Stimulated activated CD4-positive, alpha-beta T cell treated with anti-CD3 and anti-CD28 coated beads, TNF-alpha, amount 100 ng/mL, for 24 hours (primary cell): ENCODE measurements around the gene RRAGD.
A peak's percentile ranks its signal among the peaks of the same experiment; 100 is the strongest.

ENCODE experiments used
- DNase-seq, 3 experiments: peaks; one replicate each; pipeline ENCODE4 v3.0.0-alpha.2; 2020; ENCODE audit warnings: low read depth in 3 of 3

RRAGD gene

DNA sequence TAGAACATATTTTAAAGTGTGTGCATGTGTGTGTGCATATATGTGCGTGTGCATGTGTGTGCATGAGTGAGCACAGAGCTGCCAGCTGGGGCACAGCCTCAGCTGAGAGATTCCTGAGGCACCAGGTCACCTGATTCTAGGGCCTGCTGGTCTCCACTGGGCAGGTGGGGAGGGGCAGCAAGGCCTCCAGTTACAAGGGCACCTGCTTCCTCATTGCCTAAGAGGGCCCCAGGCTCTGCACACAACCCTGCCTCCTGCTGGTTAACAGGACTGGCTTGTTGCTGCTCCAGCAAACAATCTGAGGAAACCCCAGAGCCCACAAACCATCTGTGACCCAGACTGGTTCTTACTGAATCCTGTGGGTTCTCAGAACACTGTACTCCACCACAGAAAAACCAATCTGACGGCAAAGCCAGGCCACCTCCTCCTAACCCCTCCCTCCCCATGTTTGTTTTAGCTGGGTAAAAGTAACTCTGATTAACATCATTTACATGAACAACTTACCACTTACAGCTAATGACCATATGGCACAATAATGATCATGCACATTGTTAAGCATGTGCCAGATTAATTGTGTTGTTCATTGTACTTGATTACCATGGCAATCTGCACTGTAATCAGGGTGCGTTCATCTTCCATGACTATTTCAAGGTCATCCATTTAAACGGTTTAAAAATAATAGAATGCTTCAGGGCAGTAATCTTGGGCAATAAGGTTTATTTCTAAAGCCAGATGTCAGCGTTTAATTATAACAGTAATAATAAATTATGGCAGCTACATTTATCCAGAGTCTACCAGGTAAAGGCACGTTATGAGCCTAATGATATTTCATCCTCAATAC, 36.4 kb downstream of the RRAGD start:
- DNase-seq, result peak in 1 of 3 experiments; percentile 20

GRCh38 chr6:89372506-89372901, 39.6 kb downstream of the RRAGD start:
- no peak for DNase-seq

GRCh38 chr6:89371849-89372505, 40.1 kb downstream of the RRAGD start:
- DNase-seq, result peak; percentile 54 to 71 (median 69)

DNA sequence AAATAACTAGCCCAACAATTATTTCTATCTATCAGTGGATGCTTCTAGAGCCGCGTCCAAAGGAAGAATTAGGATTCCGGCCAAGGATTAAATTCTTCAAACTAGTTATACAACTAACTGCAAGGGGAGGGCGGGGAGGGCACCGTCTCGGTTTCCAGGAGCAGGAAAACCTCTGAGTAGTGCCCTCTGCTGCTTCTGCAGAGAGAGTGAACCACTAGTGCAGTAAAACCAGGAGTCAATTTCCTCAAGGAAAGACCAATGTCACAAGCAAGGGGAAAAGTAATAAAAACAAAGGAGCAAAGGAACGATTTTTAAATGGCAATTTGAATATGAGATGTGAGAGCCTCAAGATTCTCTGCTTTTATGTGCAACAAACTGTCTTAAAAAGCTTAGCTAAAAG, 43.1 kb downstream of the RRAGD start:
- no peak for DNase-seq

DNA sequence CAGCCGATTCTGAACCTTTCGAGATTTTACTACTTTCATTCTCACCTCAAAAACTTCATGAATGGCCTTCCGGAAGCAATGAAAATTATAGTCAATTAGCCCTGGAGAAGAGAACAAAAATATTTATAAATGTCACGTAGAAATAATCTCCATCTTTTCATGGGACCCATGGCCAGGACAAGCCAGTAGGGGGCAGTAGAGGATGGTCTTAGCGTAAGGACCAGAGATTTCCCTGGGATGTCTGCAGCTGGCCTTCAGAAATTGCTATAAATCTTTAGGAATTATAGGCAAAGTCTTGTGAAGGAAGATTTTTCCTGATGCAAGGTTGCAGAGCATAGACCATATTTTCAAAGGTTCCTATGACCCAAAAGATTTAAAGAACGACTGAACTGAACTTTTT, 44.0 kb downstream of the RRAGD start:
- DNase-seq, result peak in 2 of 3 experiments; percentile 50 to 59

DNA sequence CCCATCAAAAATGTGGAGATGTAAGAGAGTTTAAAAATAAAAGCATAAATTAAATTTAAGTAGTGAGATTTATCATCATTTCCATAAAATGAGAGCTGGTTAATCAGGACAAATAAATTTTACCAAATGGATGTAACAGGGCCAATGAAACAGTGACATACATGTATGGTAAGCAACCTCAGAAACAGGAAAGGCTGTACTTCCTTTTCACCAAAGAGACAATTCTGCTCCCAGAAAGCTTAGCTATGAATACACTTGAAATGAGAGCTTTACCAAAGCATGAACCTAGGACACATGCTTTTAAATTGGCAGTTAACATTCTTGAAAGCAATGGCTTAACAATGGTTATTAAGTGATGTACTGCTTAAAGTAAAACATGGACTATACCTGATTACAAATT, 47.5 kb downstream of the RRAGD start:
- no peak for DNase-seq

DNA sequence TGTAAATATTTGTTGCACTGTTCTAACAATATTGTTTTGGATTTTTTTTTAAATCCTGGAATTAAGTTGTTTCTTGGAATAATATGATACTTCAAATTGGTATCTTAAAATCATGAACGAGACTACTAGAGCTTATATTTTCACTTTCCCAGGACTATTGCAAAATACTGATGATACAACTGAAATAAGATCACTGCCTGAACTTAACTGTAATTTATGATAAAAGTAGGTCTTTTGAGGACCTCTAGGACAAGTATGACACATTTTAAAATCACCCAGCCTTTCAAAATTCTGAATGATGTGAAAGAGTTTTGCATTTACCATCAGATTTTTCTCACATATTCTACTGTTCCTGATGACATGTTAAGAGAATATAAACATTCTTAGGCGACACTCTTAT, 50.9 kb downstream of the RRAGD start:
- no peak for DNase-seq

GRCh38 chr6:89360415-89360999, 51.6 kb downstream of the RRAGD start:
- DNase-seq, result no peak

- DNase-seq, result no peak
Measured at GRCh38 chr6:89359561-89359960, 52.5 kb downstream of the RRAGD start.

DNA sequence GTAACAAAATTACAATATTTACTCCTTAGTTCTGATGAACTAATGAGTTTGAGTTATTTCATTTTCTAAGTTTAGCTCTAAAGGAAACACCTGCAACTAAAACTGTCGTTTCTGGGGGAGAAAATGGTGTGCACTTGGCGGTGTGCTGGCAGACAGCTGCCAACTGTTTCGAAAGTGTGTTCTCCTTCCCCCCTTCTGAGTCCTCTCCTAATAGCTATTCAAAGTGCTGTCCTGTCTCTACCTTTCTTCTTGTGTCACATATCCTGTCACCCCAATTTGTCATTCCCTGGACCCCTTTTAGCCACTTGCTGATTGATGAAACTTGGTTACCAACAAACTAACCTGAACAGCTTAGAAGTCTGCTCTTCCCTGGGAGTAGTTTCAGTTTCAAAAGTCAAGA, 54.7 kb downstream of the RRAGD start:
- no peak for DNase-seq

- DNase-seq, result no peak
Measured at GRCh38 chr6:89356642-89357170, 55.4 kb downstream of the RRAGD start.

- no peak for DNase-seq
Measured at GRCh38 chr6:89355511-89356194, 56.4 kb downstream of the RRAGD start.

- no peak for DNase-seq
Measured at GRCh38 chr6:89353702-89354392, 58.2 kb downstream of the RRAGD start.

DNA sequence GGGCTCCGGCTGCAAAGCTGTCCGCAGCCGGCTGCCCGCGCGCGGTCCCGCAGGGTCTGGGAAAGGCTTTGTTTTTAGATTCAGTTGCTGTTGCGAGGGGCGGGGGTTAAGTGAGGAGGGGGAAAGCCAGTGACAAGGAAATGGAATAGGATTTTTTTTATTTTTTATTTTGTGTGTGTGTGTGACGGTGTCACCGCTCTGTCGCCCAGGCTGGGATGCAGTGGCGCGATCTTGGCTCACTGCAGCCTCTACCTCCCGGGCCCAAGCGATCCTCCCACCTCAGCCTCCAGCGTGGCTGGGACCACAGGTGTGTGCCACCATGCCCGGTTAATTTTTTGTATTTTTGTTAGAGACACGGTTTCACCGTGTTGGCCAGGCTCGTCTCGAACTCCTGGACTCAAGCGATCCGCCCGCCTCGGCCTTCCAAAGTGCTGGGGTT, 58.9 kb downstream of the RRAGD start:
- DNase-seq, result no peak

GRCh38 chr6:89352278-89353117, 59.6 kb downstream of the RRAGD start, which contains the start of gene UBE2J1:
Gene UBE2J1 (minus strand): TSS chr6:89352722. CDS start chr6:89352569, 153 bp downstream.
- peak; percentile 46 to 72 (median 53) for DNase-seq

DNA sequence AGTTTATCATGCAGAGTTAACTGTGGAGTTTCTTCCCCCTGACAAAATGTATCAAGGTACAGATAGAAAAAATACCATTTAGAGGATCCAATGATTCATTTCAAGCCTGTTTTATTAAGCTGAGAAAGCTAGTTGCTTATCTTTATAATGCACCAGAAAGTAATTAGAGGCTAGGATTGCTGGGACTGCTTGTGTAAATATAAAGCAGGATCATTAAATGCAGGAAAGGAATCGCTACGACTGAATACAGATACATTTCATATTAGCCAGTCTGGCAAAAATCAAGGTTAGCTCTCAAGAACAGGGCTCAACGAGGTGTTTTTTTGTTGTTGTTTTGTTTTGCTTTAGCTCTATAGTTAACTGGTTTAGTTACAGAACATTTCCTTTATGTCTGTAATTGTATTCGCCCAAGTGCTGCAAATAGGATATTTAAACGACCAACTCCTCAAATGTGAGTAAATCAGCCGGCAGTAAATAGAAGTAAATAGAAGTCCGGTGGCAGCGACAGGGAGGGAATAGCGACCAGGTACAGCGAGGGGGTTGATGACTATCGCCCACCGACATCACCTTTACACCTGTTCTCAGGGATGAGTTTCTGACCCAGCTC, 60.3 kb downstream of the RRAGD start:
- no peak for DNase-seq

DNA sequence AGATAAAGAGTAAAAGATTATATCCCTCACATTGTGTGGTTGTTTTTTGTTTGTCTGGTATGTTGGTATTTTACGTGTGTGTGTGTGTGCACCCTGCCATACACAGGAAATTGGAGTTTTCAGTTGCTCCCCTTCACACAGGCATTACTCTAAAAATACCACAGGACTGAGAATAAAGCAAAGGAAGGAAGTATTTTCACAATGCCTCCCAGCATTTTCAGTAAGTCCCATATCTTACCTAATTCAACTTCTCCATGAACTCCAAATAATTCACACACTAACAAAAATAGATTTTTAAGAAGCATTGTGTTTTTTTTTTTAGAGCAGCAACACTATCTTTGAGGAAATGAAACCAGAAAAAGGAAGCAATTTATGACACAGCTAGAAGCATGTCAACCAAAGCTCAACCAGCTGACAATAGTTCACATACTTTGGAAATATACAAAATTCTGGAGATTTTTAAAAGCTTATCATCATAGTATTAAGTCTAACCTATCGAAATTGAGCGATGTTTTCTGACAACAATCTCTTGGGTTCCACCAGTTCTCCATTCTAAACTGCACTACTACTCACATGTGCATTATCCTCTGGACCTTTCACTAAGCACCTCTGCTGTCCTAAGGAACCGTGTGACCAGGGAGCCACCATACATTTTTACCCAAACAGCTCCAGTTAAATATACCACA, 61.6 kb downstream of the RRAGD start:
- DNase-seq, result no peak

- DNase-seq, result no peak
Measured at GRCh38 chr6:89348372-89348771, 63.7 kb downstream of the RRAGD start.

- DNase-seq, result no peak
Measured at GRCh38 chr6:89347825-89348224, 64.2 kb downstream of the RRAGD start.
